Measurements from ENCODE around the gene CTPS1. TPM values are rescaled to one million over a fixed set of nuclear protein-coding genes. Genes with fewer than 3 reads are reported as not detected.
A peak's percentile ranks its signal among the peaks of the same experiment; 100 is the strongest.

The CTPS1 gene
- total RNA-seq, 1 donor from 2014 or later: 61.6 TPM

DNA sequence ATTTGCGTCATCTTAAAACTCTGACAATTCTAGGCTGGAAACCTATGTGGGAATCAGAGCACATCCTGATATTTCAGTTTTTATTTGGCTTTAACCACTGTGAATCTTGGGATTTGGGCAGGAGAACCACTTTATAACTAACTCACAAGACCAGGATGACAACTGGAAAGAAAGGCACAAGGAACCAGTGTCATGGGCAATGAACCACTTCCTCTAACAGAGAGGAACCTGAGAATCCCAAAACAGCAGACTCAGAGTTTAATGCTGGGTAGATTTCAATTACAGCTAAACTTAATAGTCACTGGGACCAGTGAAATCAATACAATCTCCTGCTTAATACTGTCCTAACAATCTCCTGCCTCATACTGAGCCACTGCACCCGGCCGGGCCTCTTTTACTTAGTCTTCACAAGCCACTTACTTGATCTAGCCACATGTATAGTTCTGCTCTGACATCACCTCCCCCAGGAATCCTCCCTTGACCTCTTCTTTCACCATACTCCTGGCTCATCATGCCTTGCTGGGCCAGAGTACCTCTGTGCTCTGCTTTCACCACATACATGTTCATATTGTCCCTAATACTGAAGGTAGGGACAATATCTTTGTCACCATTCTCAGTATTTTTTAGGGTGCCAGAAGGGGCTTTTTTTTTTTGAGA, 62.2 kb downstream of the CTPS1 start:
- no peak overlapping the region for H3K4me3 ChIP-seq (ENCODE audit: low read depth, low read length)
- TF ChIP-seq, protein P1, sequence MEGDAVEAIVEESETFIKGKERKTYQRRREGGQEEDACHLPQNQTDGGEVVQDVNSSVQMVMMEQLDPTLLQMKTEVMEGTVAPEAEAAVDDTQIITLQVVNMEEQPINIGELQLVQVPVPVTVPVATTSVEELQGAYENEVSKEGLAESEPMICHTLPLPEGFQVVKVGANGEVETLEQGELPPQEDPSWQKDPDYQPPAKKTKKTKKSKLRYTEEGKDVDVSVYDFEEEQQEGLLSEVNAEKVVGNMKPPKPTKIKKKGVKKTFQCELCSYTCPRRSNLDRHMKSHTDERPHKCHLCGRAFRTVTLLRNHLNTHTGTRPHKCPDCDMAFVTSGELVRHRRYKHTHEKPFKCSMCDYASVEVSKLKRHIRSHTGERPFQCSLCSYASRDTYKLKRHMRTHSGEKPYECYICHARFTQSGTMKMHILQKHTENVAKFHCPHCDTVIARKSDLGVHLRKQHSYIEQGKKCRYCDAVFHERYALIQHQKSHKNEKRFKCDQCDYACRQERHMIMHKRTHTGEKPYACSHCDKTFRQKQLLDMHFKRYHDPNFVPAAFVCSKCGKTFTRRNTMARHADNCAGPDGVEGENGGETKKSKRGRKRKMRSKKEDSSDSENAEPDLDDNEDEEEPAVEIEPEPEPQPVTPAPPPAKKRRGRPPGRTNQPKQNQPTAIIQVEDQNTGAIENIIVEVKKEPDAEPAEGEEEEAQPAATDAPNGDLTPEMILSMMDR (conservative IDR thresholded peaks at IDR 0.05; ENCODE audit: low read depth, low read length): no peak
- peak; percentile 30 for DNase-seq (ENCODE audit: low read depth)

DNA sequence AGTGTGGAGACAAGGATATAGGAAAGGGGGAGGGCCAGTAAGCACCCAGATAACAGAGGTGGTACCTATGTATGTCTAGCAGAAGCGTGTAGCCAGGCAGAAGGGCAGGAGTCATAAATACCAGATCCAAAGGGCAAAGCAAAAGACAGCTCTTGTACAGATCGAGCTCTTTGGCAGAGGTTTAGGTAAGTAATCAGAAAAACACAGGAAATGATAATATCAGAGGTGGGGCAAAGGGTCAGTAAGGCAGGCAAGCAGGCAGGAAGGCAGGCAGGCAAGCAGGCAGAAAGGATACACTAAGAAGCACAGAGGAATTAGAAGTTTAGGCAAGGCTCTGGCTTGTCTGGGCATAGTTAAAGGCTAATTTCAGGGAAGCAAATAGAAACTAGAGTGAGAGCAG, 64.7 kb downstream of the CTPS1 start:
- DNase-seq (ENCODE audit: low read depth): no peak
- H3K4me3 ChIP-seq (ENCODE audit: low read depth, low read length): peak overlapping the region; percentile 51
- TF ChIP-seq, protein P1 (conservative IDR thresholded peaks at IDR 0.05; ENCODE audit: low read depth, low read length): no peak

DNA sequence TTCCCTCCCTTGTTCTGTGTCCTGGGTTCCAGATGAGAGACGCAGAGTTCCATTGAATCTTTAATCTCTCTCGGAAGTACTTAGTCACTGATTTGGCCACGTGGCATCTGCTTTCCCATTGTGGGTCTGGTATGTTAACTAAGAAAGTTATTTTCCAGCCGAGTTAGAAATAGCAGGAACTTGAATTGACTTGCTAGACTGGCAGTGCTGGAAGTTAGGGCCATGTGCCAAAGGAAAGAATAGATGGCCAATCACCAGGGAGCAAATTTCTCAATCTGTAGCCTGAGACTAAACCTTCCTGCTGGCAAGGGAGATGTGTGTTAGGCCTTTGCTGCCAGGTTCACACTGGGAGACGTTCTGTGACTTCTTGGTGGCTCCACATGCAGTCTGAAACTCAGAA, 66.2 kb downstream of the CTPS1 start:
- H3K4me3 ChIP-seq (ENCODE audit: low read depth, low read length): peak overlapping the region; percentile 51
- TF ChIP-seq, protein P1 (conservative IDR thresholded peaks at IDR 0.05; ENCODE audit: low read depth, low read length): no peak
- DNase-seq (ENCODE audit: low read depth): peak; percentile 94

DNA sequence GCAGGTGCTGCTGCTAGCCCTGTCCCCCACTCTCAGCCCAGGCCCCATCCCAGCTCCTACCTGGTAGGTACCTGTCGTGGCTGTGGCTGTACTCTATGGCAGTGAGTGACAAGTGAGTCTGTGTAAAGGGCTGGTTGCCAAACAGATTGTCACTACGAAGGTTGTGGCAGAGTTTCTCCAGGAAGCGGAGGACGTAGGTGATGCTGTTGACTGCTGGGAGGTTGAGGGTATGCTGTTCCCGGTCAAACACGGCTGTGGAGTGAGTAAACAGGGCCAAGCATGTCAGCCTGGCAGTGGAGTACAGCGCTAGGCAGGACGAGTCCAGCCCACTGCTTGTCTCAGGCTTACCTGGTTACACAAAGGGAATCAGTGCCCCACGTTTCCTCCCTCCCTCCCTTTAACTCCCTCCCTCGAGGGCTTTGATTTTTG, 66.9 kb downstream of the CTPS1 start:
- no peak for DNase-seq (ENCODE audit: low read depth)
- no peak overlapping the region for H3K4me3 ChIP-seq (ENCODE audit: low read depth, low read length)
- TF ChIP-seq, protein P1 (conservative IDR thresholded peaks at IDR 0.05; ENCODE audit: low read depth, low read length): no peak

DNA sequence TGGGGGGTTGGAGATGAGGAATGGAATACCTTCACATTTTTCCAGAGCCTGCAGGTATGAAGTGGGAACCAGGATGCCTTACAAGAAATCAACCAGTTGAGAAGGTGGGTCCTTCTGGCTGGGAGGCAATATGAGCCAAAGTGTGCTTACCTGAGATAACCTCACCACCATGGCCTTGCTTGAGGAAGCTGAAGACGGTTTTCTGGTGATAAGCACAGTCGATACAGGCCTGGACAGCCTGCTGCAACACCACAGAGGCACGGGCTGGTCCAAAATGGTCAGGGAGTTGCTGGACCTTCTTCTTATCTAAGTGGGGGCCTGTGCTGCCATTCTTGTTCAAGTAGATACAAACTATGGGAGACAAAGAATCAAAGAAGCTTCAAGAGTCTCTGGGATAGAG, 69.0 kb downstream of the CTPS1 start:
- TF ChIP-seq, protein P1 (conservative IDR thresholded peaks at IDR 0.05; ENCODE audit: low read depth, low read length): no peak
- H3K4me3 ChIP-seq (ENCODE audit: low read depth, low read length): no peak overlapping the region
- DNase-seq (ENCODE audit: low read depth): no peak

DNA sequence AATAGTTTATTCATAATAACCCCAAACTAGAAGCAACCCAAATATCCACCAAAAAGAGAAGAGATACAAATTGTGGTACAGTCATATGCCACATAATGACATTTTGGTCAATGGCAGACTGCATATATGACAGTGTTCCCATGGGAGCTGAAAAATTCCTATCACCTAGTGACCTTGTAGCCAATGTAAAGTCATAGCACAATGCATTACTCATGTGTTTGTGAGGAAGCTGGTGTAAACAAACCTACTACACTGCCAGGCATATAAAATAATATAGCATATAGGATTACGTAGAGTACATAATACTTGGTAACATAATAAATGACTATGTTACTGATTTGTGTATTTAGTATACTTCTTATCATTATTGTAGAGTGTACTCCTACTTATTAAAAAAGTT, 71.5 kb downstream of the CTPS1 start:
- H3K4me3 ChIP-seq (ENCODE audit: low read depth, low read length): no peak overlapping the region
- TF ChIP-seq, protein P1 (conservative IDR thresholded peaks at IDR 0.05; ENCODE audit: low read depth, low read length): no peak
- DNase-seq (ENCODE audit: low read depth): no peak

DNA sequence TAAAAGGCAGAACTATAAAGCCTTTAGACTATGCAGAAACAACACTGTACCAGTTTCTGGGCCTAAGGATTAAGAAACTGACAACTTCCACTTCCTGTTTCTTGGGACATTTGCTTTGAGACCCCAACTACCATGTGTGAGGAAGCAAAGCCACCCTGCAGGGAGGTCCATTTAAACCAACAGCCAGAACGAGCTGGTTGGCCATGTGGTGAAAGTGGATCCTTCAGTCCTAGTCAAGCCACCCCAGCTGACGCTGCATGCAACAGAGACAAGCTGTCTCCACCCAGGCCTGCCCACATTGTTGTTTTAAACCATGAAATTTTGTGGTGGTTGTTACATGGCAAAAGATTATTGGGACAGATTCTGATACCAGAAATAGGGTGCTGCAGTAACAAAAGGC, 73.8 kb downstream of the CTPS1 start:
- no peak for DNase-seq (ENCODE audit: low read depth)
- TF ChIP-seq, protein P1 (conservative IDR thresholded peaks at IDR 0.05; ENCODE audit: low read depth, low read length): no peak
- no peak overlapping the region for H3K4me3 ChIP-seq (ENCODE audit: low read depth, low read length)
